ENCODE data around the gene SSR3.

Gene SSR3

GRCh38 chr3:156542101-156543042 lies 12.5 kb downstream of the SSR3 start:
- Histone ChIP-seq H3K4me1 (ENCODE audit: control insufficient read depth in 2 of 2, insufficient read depth in 2 of 2, low read length in 2 of 2) (no peaks in the 10 kb centered on the region), H3K4me3 (ENCODE audit: low read length in 2 of 2) (no peak overlapping the region), H3K27ac (ENCODE audit: low read depth in 2 of 2, low read length in 2 of 2) (no peak overlapping the region), H3K27me3 (ENCODE audit: control insufficient read depth in 2 of 2, insufficient read depth in 2 of 2, low read length in 2 of 2) (no peaks in the 10 kb centered on the region), H3K36me3 (ENCODE audit: control insufficient read depth in 2 of 2, insufficient read depth in 2 of 2, low read length in 2 of 2) (peaks cover 38 to 47% of the 10 kb centered on the region in 2 donors), H3K9ac (ENCODE audit: low read depth in 1 of 2, low read length in 2 of 2) (no peak overlapping the region), H3K9me3 (ENCODE audit: control insufficient read depth in 2 of 2, low read length in 2 of 2) (no peaks in the 10 kb centered on the region)

DNA sequence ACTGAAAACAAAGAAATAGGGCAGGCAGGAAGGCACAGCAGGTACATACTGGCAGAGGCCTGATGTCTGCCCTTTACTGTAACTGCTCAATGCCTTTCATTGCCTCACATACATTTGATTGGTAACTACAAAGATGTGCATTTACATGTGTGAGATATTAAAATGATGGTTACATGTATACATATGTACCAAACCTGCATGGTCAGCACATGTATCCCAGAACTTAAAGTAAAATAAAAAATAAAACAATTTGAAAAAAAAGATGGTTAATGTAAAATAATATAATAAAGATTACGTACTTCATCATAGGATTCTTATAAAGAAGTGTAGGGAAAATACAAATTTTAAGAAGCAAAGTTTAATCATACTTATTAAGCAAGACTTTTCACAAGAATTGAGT lies 15.1 kb downstream of the SSR3 start:
- Histone ChIP-seq H3K4me3 (ENCODE audit: low read length in 2 of 2) (no peak overlapping the region), H3K4me1 (ENCODE audit: control insufficient read depth in 2 of 2, insufficient read depth in 2 of 2, low read length in 2 of 2) (peaks cover 0 to 4% of the 10 kb centered on the region in 2 donors), H3K36me3 (ENCODE audit: control insufficient read depth in 2 of 2, insufficient read depth in 2 of 2, low read length in 2 of 2) (peaks cover 18 to 33% of the 10 kb centered on the region in 2 donors), H3K9me3 (ENCODE audit: control insufficient read depth in 2 of 2, low read length in 2 of 2) (no peaks in the 10 kb centered on the region), H3K9ac (ENCODE audit: low read depth in 1 of 2, low read length in 2 of 2) (no peak overlapping the region), H3K27me3 (ENCODE audit: control insufficient read depth in 2 of 2, insufficient read depth in 2 of 2, low read length in 2 of 2) (no peaks in the 10 kb centered on the region), H3K27ac (ENCODE audit: low read depth in 2 of 2, low read length in 2 of 2) (no peak overlapping the region)

GRCh38 chr3:156539051-156539450 lies 15.9 kb downstream of the SSR3 start:
- no peak overlapping the region for H3K4me3 ChIP-seq (ENCODE audit: low read length in 2 of 2)
- peaks cover 12 to 30% of the 10 kb centered on the region in 2 donors for H3K36me3 ChIP-seq (ENCODE audit: control insufficient read depth in 2 of 2, insufficient read depth in 2 of 2, low read length in 2 of 2)
- H3K27ac ChIP-seq (ENCODE audit: low read depth in 2 of 2, low read length in 2 of 2): no peak overlapping the region
- no peak overlapping the region for H3K9ac ChIP-seq (ENCODE audit: low read depth in 1 of 2, low read length in 2 of 2)
- H3K27me3 ChIP-seq (ENCODE audit: control insufficient read depth in 2 of 2, insufficient read depth in 2 of 2, low read length in 2 of 2): no peaks in the 10 kb centered on the region
- H3K9me3 ChIP-seq (ENCODE audit: control insufficient read depth in 2 of 2, low read length in 2 of 2): no peaks in the 10 kb centered on the region
- H3K4me1 ChIP-seq (ENCODE audit: control insufficient read depth in 2 of 2, insufficient read depth in 2 of 2, low read length in 2 of 2): peaks cover 0 to 4% of the 10 kb centered on the region in 2 donors

DNA sequence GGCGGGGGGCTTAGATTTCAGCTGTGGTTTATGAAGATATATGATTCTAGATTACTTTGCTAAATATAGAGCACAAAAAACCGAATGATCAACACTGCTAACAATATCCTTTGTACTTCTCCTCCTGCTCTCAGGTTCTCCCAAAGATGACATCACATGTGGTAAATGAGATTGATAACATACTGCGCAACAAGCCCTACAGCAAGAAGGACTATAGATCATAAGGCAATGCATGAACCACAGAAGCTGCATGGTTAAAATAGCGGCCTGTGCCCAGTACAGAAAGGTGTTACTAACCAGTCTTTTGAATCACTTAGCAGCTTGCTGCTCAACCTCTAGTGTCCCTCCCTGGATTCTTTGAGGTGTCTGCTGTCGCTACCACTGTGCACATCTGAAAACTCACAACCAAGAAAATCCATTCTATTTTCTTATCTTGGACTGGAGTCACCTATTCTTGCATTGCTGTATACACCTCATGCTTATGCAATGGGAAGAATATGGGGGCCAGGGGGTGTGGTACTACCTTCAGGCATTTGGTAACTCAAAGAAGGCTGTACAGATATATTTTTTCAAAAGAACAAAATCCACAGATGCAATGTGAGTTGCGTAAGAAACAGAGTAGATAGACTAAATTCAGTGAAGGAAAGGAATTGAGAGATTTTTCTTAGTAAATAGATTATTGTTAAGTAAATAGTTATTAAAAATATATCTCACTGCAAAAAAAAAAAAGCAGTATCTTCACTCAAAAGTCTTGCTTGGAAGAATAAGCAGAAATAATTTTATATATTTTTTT lies 18.2 kb downstream of the SSR3 start:
- H3K27ac ChIP-seq (ENCODE audit: low read depth in 2 of 2, low read length in 2 of 2): no peak overlapping the region
- H3K9me3 ChIP-seq (ENCODE audit: control insufficient read depth in 2 of 2, low read length in 2 of 2): no peaks in the 10 kb centered on the region
- peaks cover 4 to 10% of the 10 kb centered on the region in 2 donors for H3K36me3 ChIP-seq (ENCODE audit: control insufficient read depth in 2 of 2, insufficient read depth in 2 of 2, low read length in 2 of 2)
- no peak overlapping the region for H3K9ac ChIP-seq (ENCODE audit: low read depth in 1 of 2, low read length in 2 of 2)
- H3K27me3 ChIP-seq (ENCODE audit: control insufficient read depth in 2 of 2, insufficient read depth in 2 of 2, low read length in 2 of 2): no peaks in the 10 kb centered on the region
- peaks cover 0 to 4% of the 10 kb centered on the region in 2 donors for H3K4me1 ChIP-seq (ENCODE audit: control insufficient read depth in 2 of 2, insufficient read depth in 2 of 2, low read length in 2 of 2)
- no peak overlapping the region for H3K4me3 ChIP-seq (ENCODE audit: low read length in 2 of 2)

- H3K4me1 ChIP-seq (ENCODE audit: control insufficient read depth in 2 of 2, insufficient read depth in 2 of 2, low read length in 2 of 2): peaks cover 0 to 4% of the 10 kb centered on the region in 2 donors
- no peaks in the 10 kb centered on the region for H3K9me3 ChIP-seq (ENCODE audit: control insufficient read depth in 2 of 2, low read length in 2 of 2)
- H3K4me3 ChIP-seq (ENCODE audit: low read length in 2 of 2): no peak overlapping the region
- H3K9ac ChIP-seq (ENCODE audit: low read depth in 1 of 2, low read length in 2 of 2): no peak overlapping the region
- H3K27me3 ChIP-seq (ENCODE audit: control insufficient read depth in 2 of 2, insufficient read depth in 2 of 2, low read length in 2 of 2): no peaks in the 10 kb centered on the region
- peaks cover 4 to 13% of the 10 kb centered on the region in 2 donors for H3K36me3 ChIP-seq (ENCODE audit: control insufficient read depth in 2 of 2, insufficient read depth in 2 of 2, low read length in 2 of 2)
- H3K27ac ChIP-seq (ENCODE audit: low read depth in 2 of 2, low read length in 2 of 2): no peak overlapping the region
These were observed 19.1 kb downstream of the SSR3 start for GRCh38 chr3:156535798-156536197.

- no peaks in the 10 kb centered on the region for H3K27me3 ChIP-seq (ENCODE audit: control insufficient read depth in 2 of 2, insufficient read depth in 2 of 2, low read length in 2 of 2)
- no peak overlapping the region for H3K9ac ChIP-seq (ENCODE audit: low read depth in 1 of 2, low read length in 2 of 2)
- no peak overlapping the region for H3K27ac ChIP-seq (ENCODE audit: low read depth in 2 of 2, low read length in 2 of 2)
- H3K4me3 ChIP-seq (ENCODE audit: low read length in 2 of 2): no peak overlapping the region
- peaks cover 0 to 4% of the 10 kb centered on the region in 2 donors for H3K4me1 ChIP-seq (ENCODE audit: control insufficient read depth in 2 of 2, insufficient read depth in 2 of 2, low read length in 2 of 2)
- peaks cover 4 to 13% of the 10 kb centered on the region in 2 donors for H3K36me3 ChIP-seq (ENCODE audit: control insufficient read depth in 2 of 2, insufficient read depth in 2 of 2, low read length in 2 of 2)
- H3K9me3 ChIP-seq (ENCODE audit: control insufficient read depth in 2 of 2, low read length in 2 of 2): no peaks in the 10 kb centered on the region
These were observed 19.7 kb downstream of the SSR3 start for GRCh38 chr3:156535162-156535627.

- Histone ChIP-seq H3K27me3 (ENCODE audit: control insufficient read depth in 2 of 2, insufficient read depth in 2 of 2, low read length in 2 of 2) (no peaks in the 10 kb centered on the region), H3K27ac (ENCODE audit: low read depth in 2 of 2, low read length in 2 of 2) (no peak overlapping the region), H3K9me3 (ENCODE audit: control insufficient read depth in 2 of 2, low read length in 2 of 2) (no peaks in the 10 kb centered on the region), H3K4me3 (ENCODE audit: low read length in 2 of 2) (no peak overlapping the region), H3K36me3 (ENCODE audit: control insufficient read depth in 2 of 2, insufficient read depth in 2 of 2, low read length in 2 of 2) (peaks cover 0 to 6% of the 10 kb centered on the region in 2 donors), H3K9ac (ENCODE audit: low read depth in 1 of 2, low read length in 2 of 2) (no peak overlapping the region), H3K4me1 (ENCODE audit: control insufficient read depth in 2 of 2, insufficient read depth in 2 of 2, low read length in 2 of 2) (peaks cover 0 to 4% of the 10 kb centered on the region in 2 donors)
These were observed 21.7 kb downstream of the SSR3 start for GRCh38 chr3:156533205-156533604.

DNA sequence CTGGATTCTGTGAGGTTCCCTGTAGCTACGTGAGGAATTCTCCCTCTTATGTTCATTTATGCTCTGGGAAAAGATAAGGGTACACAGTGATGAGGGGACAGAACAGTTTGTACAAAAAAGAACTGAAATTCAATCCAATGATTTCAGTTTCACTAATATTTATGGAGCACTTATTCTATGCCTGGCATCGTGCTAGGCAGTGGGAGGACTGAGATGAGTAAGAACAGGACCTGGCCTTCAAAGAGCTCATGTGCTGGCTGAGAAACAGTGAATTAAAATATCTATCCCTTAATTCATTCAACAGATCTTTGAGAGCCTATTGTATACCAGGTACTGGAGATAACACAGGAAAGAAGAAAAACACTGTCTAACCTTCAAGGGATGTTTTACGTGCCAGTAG lies 22.2 kb downstream of the SSR3 start:
- Histone ChIP-seq H3K9ac (ENCODE audit: low read depth in 1 of 2, low read length in 2 of 2) (no peak overlapping the region), H3K27me3 (ENCODE audit: control insufficient read depth in 2 of 2, insufficient read depth in 2 of 2, low read length in 2 of 2) (no peaks in the 10 kb centered on the region), H3K36me3 (ENCODE audit: control insufficient read depth in 2 of 2, insufficient read depth in 2 of 2, low read length in 2 of 2) (peaks cover 0 to 6% of the 10 kb centered on the region in 2 donors), H3K4me3 (ENCODE audit: low read length in 2 of 2) (no peak overlapping the region), H3K4me1 (ENCODE audit: control insufficient read depth in 2 of 2, insufficient read depth in 2 of 2, low read length in 2 of 2) (peaks cover 0 to 4% of the 10 kb centered on the region in 2 donors), H3K27ac (ENCODE audit: low read depth in 2 of 2, low read length in 2 of 2) (no peak overlapping the region), H3K9me3 (ENCODE audit: control insufficient read depth in 2 of 2, low read length in 2 of 2) (no peaks in the 10 kb centered on the region)

DNA sequence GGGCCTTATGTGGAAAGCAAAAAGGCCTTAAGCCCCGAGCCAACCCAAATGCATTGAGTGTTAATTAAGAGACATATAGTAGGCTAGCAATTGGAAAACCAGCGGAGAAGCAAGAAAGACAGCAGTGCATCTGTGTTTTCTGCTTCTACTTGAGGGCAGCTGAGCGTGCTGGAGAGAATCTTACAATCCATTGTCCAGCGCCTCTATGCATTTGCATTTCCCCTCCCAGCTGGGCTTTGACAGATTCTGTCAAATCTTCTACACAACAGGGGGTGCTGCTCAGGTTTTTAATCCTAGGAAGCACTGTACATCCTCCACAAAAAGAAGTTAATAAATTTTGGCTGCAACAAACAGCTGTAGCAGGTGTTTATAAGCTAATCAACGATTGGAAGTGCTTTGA lies 23.9 kb downstream of the SSR3 start:
- Histone ChIP-seq H3K36me3 (ENCODE audit: control insufficient read depth in 2 of 2, insufficient read depth in 2 of 2, low read length in 2 of 2) (peaks cover 0 to 3% of the 10 kb centered on the region in 2 donors), H3K9me3 (ENCODE audit: control insufficient read depth in 2 of 2, low read length in 2 of 2) (no peaks in the 10 kb centered on the region), H3K4me3 (ENCODE audit: low read length in 2 of 2) (no peak overlapping the region), H3K9ac (ENCODE audit: low read depth in 1 of 2, low read length in 2 of 2) (no peak overlapping the region), H3K4me1 (ENCODE audit: control insufficient read depth in 2 of 2, insufficient read depth in 2 of 2, low read length in 2 of 2) (peaks cover 0 to 4% of the 10 kb centered on the region in 2 donors), H3K27ac (ENCODE audit: low read depth in 2 of 2, low read length in 2 of 2) (no peak overlapping the region), H3K27me3 (ENCODE audit: control insufficient read depth in 2 of 2, insufficient read depth in 2 of 2, low read length in 2 of 2) (no peaks in the 10 kb centered on the region)

DNA sequence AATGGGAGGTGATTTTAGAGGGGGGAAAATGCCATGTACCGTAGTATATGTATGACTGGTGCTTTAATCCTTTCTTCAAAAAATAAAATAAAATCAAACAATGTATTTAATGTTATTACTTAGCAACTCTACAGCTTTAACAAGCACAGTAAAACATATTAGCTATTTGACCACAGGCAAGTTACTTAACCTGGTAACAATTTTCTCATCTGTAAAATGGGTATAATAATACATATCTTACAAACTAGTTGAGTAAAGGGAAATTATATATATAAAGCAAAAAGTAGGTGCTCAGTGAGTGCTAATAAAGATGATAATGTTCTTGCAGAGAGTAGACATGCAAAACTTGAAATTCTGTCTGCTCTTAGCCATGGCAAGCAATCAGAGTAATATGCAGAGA lies 27.9 kb downstream of the SSR3 start:
- Histone ChIP-seq H3K4me1 (ENCODE audit: control insufficient read depth in 2 of 2, insufficient read depth in 2 of 2, low read length in 2 of 2) (no peaks in the 10 kb centered on the region), H3K27me3 (ENCODE audit: control insufficient read depth in 2 of 2, insufficient read depth in 2 of 2, low read length in 2 of 2) (no peaks in the 10 kb centered on the region), H3K4me3 (ENCODE audit: low read length in 2 of 2) (no peak overlapping the region), H3K9ac (ENCODE audit: low read depth in 1 of 2, low read length in 2 of 2) (no peak overlapping the region), H3K9me3 (ENCODE audit: control insufficient read depth in 2 of 2, low read length in 2 of 2) (no peaks in the 10 kb centered on the region), H3K36me3 (ENCODE audit: control insufficient read depth in 2 of 2, insufficient read depth in 2 of 2, low read length in 2 of 2) (peaks cover 0 to 3% of the 10 kb centered on the region in 2 donors), H3K27ac (ENCODE audit: low read depth in 2 of 2, low read length in 2 of 2) (no peak overlapping the region)
